HG03432 (cell line): Measurements from ENCODE around the gene DCXR.

Experiments
- ATAC-seq: cut with Tn5 transposase; IDR thresholded peaks from one replicate; pipeline ENCODE4 v1.9.1; 2021; ENCODE audit warnings: mild to moderate bottlenecking, moderate library complexity; ENCODE audit not compliant: unreplicated experiment

DCXR gene

GRCh38 chr17:82037092-82037888 lies at the start of gene DCXR:
TSS of gene DCXR (minus strand) at chr17:82037697. CDS start at chr17:82037682, 15 bp downstream.
- peak; percentile 86 for ATAC-seq

GRCh38 chr17:82085931-82086764 lies 48.7 kb upstream of the DCXR start:
- ATAC-seq = no peak

GRCh38 chr17:82085031-82085861 lies 47.7 kb upstream of the DCXR start:
- no peak for ATAC-seq

GRCh38 chr17:82084373-82085030 lies 47.0 kb upstream of the DCXR start:
- ATAC-seq = no peak

GRCh38 chr17:82083533-82084359 lies 46.2 kb upstream of the DCXR start:
- ATAC-seq = no peak

- no peak for ATAC-seq
Measured at GRCh38 chr17:82083009-82083408, 45.5 kb upstream of the DCXR start.

- no peak for ATAC-seq
Measured at GRCh38 chr17:82082456-82082855, 45.0 kb upstream of the DCXR start.

- ATAC-seq = no peak
Measured at GRCh38 chr17:82081966-82082365, 44.5 kb upstream of the DCXR start.

- no peak for ATAC-seq
Measured at GRCh38 chr17:82081546-82081945, 44.0 kb upstream of the DCXR start.

- no peak for ATAC-seq
Measured at GRCh38 chr17:82080789-82081464, 43.4 kb upstream of the DCXR start.

GRCh38 chr17:82080048-82080788 lies 42.7 kb upstream of the DCXR start:
- no peak for ATAC-seq

- ATAC-seq = no peak
Measured at GRCh38 chr17:82079001-82079677, 41.6 kb upstream of the DCXR start.

GRCh38 chr17:82078433-82078832 lies 40.9 kb upstream of the DCXR start:
- no peak for ATAC-seq

- no peak for ATAC-seq
Measured at GRCh38 chr17:82077617-82078358, 40.3 kb upstream of the DCXR start.

- no peak for ATAC-seq
Measured at GRCh38 chr17:82076785-82077591, 39.5 kb upstream of the DCXR start.

- ATAC-seq = no peak
Measured at GRCh38 chr17:82076018-82076784, 38.7 kb upstream of the DCXR start.
